GM23338 (cell line): Measurements from ENCODE around the gene CACNA1F. TPM values are rescaled to one million over a fixed set of nuclear protein-coding genes. Genes with fewer than 3 reads are reported as not detected.

Experiments used
- CTCF ChIP-seq, 2 experiments: fragments of 200-600 bp in 1 of 2; sonication (generic) in 1 of 2; conservative IDR thresholded peaks; 2 replicates each; pipeline versions ENCODE4 v1.5.1 to v1.6.1; 2016 to 2017; ENCODE audit warnings: antibody characterized with exemption in 2 of 2, low read depth in 2 of 2, mild to moderate bottlenecking in 2 of 2, moderate library complexity in 1 of 2
- ETS1 ChIP-seq: IDR thresholded peaks from 2 replicates; pipeline ENCODE4 v1.6.1; 2016; ENCODE audit warnings: antibody characterized with exemption
- EZH2 ChIP-seq: fragments of 200-600 bp; sonication (generic); IDR thresholded peaks from one replicate; pipeline ENCODE4 v1.8.0; 2017; ENCODE audit warnings: antibody characterized with exemption, mild to moderate bottlenecking, low read depth; ENCODE audit not compliant: unreplicated experiment
- EZH2phosphoT487 ChIP-seq: fragments of 200-600 bp; sonication (generic); IDR thresholded peaks from one replicate; pipeline ENCODE4 v1.8.1; 2018; ENCODE audit warnings: antibody characterized with exemption; ENCODE audit not compliant: unreplicated experiment
- ZNF114 ChIP-seq: fragments of 250-450 bp; sonication (Bioruptor Pico); IDR thresholded peaks from 2 replicates; pipeline ENCODE4 v1.5.0; 2020; ENCODE audit warnings: mild to moderate bottlenecking, moderate library complexity
- polyA plus RNA-seq: library from polyadenylated mRNA; unstranded; fragments of >200 nt; fragmentation: Nextera tagmentation; extraction: Ambion mirVana; gene quantifications from 2 replicates; pipeline ENCODE4 v1.2.1, GENCODE V29; 2016
- total RNA-seq: library from RNA; depleted of rRNA; stranded (reverse); fragments of >200 nt; shearing (Covaris generic); gene quantifications from 2 replicates; pipeline ENCODE4 v1.2.3, GENCODE V29; 2014
- TF ChIP-seq, protein P1 (sequence below): fragments of 250-450 bp; sonication (Bioruptor Pico); IDR thresholded peaks from 2 replicates; pipeline ENCODE4 v1.5.0; 2020; ENCODE audit warnings: mild to moderate bottlenecking, moderate library complexity

CACNA1F gene
- total and polyA plus RNA-seq, 2 experiments from 2014 or later, result 0.44 to 0.90 TPM

GRCh38 chrX:49260221-49260985 lies 27.3 kb upstream of the CACNA1F start (continued):
- TF ChIP-seq, protein P1, sequence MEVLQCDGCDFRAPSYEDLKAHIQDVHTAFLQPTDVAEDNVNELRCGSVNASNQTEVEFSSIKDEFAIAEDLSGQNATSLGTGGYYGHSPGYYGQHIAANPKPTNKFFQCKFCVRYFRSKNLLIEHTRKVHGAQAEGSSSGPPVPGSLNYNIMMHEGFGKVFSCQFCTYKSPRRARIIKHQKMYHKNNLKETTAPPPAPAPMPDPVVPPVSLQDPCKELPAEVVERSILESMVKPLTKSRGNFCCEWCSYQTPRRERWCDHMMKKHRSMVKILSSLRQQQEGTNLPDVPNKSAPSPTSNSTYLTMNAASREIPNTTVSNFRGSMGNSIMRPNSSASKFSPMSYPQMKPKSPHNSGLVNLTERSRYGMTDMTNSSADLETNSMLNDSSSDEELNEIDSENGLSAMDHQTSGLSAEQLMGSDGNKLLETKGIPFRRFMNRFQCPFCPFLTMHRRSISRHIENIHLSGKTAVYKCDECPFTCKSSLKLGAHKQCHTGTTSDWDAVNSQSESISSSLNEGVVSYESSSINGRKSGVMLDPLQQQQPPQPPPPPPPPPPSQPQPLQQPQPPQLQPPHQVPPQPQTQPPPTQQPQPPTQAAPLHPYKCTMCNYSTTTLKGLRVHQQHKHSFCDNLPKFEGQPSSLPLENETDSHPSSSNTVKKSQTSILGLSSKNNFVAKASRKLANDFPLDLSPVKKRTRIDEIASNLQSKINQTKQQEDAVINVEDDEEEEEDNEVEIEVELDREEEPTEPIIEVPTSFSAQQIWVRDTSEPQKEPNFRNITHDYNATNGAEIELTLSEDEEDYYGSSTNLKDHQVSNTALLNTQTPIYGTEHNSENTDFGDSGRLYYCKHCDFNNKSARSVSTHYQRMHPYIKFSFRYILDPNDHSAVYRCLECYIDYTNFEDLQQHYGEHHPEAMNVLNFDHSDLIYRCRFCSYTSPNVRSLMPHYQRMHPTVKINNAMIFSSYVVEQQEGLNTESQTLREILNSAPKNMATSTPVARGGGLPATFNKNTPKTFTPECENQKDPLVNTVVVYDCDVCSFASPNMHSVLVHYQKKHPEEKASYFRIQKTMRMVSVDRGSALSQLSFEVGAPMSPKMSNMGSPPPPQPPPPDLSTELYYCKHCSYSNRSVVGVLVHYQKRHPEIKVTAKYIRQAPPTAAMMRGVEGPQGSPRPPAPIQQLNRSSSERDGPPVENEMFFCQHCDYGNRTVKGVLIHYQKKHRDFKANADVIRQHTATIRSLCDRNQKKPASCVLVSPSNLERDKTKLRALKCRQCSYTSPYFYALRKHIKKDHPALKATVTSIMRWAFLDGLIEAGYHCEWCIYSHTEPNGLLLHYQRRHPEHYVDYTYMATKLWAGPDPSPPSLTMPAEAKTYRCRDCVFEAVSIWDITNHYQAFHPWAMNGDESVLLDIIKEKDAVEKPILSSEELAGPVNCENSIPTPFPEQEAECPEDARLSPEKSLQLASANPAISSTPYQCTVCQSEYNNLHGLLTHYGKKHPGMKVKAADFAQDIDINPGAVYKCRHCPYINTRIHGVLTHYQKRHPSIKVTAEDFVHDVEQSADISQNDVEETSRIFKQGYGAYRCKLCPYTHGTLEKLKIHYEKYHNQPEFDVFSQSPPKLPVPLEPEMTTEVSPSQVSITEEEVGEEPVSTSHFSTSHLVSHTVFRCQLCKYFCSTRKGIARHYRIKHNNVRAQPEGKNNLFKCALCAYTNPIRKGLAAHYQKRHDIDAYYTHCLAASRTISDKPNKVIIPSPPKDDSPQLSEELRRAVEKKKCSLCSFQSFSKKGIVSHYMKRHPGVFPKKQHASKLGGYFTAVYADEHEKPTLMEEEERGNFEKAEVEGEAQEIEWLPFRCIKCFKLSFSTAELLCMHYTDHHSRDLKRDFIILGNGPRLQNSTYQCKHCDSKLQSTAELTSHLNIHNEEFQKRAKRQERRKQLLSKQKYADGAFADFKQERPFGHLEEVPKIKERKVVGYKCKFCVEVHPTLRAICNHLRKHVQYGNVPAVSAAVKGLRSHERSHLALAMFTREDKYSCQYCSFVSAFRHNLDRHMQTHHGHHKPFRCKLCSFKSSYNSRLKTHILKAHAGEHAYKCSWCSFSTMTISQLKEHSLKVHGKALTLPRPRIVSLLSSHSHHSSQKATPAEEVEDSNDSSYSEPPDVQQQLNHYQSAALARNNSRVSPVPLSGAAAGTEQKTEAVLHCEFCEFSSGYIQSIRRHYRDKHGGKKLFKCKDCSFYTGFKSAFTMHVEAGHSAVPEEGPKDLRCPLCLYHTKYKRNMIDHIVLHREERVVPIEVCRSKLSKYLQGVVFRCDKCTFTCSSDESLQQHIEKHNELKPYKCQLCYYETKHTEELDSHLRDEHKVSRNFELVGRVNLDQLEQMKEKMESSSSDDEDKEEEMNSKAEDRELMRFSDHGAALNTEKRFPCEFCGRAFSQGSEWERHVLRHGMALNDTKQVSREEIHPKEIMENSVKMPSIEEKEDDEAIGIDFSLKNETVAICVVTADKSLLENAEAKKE (CRISPR knock-in tag), result no peak
- TF ChIP-seq CTCF (conservative IDR thresholded peaks at IDR 0.05; ENCODE audit: low read depth in 2 of 2) (no peak), EZH2phosphoT487 (no peak), ETS1 (no peak), ZNF114 (CRISPR knock-in tag) (no peak), EZH2 (no peak)
